Natural killer cell (primary cell): ENCODE measurements around the gene AHNAK2. TPM values are rescaled to one million over a fixed set of nuclear protein-coding genes. Genes with fewer than 3 reads are reported as not detected.

ENCODE experiments used
- ATAC-seq, 3 donors: fragments of 150-1000 bp in 2 of 3; fragments of 200-7000 bp in 1 of 3; cut with Tn5 transposase; 1 replicate in 1 of 3; 2 replicates in 2 of 3; pipeline ENCODE4 v1.10.0; 2021; ENCODE audit warnings: mild to moderate bottlenecking in 2 of 3, moderate library complexity in 2 of 3
- DNase-seq, 2 donors: peaks; one replicate each; pipeline versions ENCODE4 v3.0.0 to v3.0.0-alpha.2; 2013 to 2021; ENCODE audit warnings: mixed read lengths in 1 of 2
- H3K27ac ChIP-seq: one replicate; pipeline ENCODE4 v1.5.1; 2013; ENCODE audit warnings: mild to moderate bottlenecking, low read length
- H3K27me3 ChIP-seq: one replicate; pipeline ENCODE4 v1.6.1; 2013; ENCODE audit warnings: low read length; ENCODE audit not compliant: control insufficient read depth, insufficient read depth
- H3K36me3 ChIP-seq: one replicate; pipeline ENCODE4 v1.6.1; 2013; ENCODE audit warnings: low read length; ENCODE audit not compliant: control insufficient read depth, insufficient read depth
- H3K4me1 ChIP-seq: one replicate; pipeline ENCODE4 v1.6.1; 2013; ENCODE audit warnings: low read length; ENCODE audit not compliant: control insufficient read depth, insufficient read depth
- H3K4me3 ChIP-seq: one replicate; pipeline ENCODE4 v1.5.1; 2013; ENCODE audit warnings: low read length
- H3K9me3 ChIP-seq: one replicate; pipeline ENCODE4 v1.6.1; 2013; ENCODE audit warnings: low read length; ENCODE audit not compliant: control insufficient read depth, insufficient read depth
- H3K27ac Mint-ChIP-seq, 2 donors: one replicate each; pipeline ENCODE4 v1.8.0; 2022; ENCODE audit warnings: mild to moderate bottlenecking in 2 of 2, mixed read lengths in 2 of 2, moderate library complexity in 1 of 2
- H3K27me3 Mint-ChIP-seq, 2 donors: one replicate each; pipeline ENCODE4 v1.8.0; 2022; ENCODE audit warnings: low read depth in 2 of 2, mixed read lengths in 2 of 2
- H3K36me3 Mint-ChIP-seq: one replicate; pipeline ENCODE4 v1.8.0; 2022; ENCODE audit warnings: mixed read lengths
- H3K4me1 Mint-ChIP-seq, 2 donors: one replicate each; pipeline ENCODE4 v1.8.0; 2022; ENCODE audit warnings: mixed read lengths in 2 of 2
- H3K4me3 Mint-ChIP-seq: one replicate; pipeline ENCODE4 v1.8.0; 2022; ENCODE audit warnings: mild to moderate bottlenecking, moderate library complexity, mixed read lengths
- H3K9me3 Mint-ChIP-seq, 2 donors: one replicate each; pipeline ENCODE4 v1.8.0; 2022; ENCODE audit warnings: mixed read lengths in 2 of 2
- WGBS: methylation state at CpG from one replicate; pipeline ENCODE4 v1.1.7; 2013; ENCODE audit warnings: missing lambda C conversion rate; ENCODE audit not compliant: insufficient coverage; 5-methylcytosine and 5-hydroxymethylcytosine counted together
- intact Hi-C: fragments of 100-400 bp; cut with micrococcal nuclease; formaldehyde crosslinking; loops from one replicate; pipeline ENCODE4 v1.14.2; 2022
- total RNA-seq, 4 donors: library from RNA; stranded (reverse); fragments of 120-200 nt in 1 of 4; gene quantifications; one replicate each; pipeline versions ENCODE4 v1.2.3 to v1.2.4, GENCODE V29; 2013 to 2022
- TF ChIP-seq, protein P1 (sequence below): fragments of 200-600 bp; IDR thresholded peaks from one replicate; pipeline ENCODE4 v1.8.0; 2022; ENCODE audit warnings: antibody characterized with exemption

The AHNAK2 gene
- total RNA-seq, 3 donors from 2014 or later (not counting 1 experiment from before 2014, with no cell fraction given) = 0.05 TPM; not detected in 2

DNA sequence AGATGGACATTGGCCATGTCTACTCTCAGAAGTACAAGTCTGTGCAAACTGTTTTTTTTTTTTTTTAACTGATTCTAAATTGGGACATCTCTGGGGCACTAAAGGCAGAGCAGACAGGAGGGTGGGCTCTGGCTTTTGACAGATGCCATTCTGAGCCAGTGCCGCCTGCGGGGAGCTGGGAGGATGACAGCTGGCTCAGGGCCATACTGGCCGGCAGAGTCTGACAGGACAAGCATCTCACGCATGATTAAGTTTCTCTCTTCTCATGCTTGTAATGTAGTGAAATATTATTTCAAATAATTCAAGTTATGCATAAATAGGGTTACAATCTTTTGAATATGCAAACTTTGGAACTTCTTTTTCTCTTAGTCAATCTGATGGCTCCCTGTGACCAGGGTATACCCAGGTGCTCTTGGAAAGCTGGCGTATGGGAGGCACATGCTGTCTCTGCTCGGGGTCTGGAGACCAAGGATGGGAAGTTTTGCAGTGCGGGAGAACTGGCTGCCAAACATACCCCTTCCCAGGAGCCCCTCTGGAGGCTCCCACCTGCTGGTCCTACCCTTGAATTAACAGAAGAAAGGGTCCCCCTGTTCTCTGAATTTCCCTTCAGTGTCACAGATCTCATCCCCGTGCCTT, 35.1 kb upstream of the AHNAK2 start:
- Histone ChIP-seq H3K36me3 (peaks cover 19% of the 10 kb centered on the region), H3K27ac (no peak overlapping the region), H3K4me3 (no peak overlapping the region), H3K4me1 (peaks cover 21% of the 10 kb centered on the region), H3K27me3 (no peaks in the 10 kb centered on the region), H3K9me3 (no peaks in the 10 kb centered on the region)
- H3K4me1 Mint-ChIP-seq = peaks cover 25 to 49% of the 10 kb centered on the region in 2 donors
- WGBS = 72% methylated on average over 7 of the region's 8 CpGs
- DNase-seq (no peak), ATAC-seq (no peak)
- no peaks in the 10 kb centered on the region for H3K9me3 Mint-ChIP-seq
- TF ChIP-seq, protein P1, sequence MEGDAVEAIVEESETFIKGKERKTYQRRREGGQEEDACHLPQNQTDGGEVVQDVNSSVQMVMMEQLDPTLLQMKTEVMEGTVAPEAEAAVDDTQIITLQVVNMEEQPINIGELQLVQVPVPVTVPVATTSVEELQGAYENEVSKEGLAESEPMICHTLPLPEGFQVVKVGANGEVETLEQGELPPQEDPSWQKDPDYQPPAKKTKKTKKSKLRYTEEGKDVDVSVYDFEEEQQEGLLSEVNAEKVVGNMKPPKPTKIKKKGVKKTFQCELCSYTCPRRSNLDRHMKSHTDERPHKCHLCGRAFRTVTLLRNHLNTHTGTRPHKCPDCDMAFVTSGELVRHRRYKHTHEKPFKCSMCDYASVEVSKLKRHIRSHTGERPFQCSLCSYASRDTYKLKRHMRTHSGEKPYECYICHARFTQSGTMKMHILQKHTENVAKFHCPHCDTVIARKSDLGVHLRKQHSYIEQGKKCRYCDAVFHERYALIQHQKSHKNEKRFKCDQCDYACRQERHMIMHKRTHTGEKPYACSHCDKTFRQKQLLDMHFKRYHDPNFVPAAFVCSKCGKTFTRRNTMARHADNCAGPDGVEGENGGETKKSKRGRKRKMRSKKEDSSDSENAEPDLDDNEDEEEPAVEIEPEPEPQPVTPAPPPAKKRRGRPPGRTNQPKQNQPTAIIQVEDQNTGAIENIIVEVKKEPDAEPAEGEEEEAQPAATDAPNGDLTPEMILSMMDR = no peak
- H3K27me3 Mint-ChIP-seq = no peaks in the 10 kb centered on the region
- intact Hi-C loops = no loop called here
- H3K4me3 Mint-ChIP-seq = no peak overlapping the region
- H3K36me3 Mint-ChIP-seq = no peaks in the 10 kb centered on the region
- H3K27ac Mint-ChIP-seq = peak overlapping the region in 1 of 2 donors; percentile 90

DNA sequence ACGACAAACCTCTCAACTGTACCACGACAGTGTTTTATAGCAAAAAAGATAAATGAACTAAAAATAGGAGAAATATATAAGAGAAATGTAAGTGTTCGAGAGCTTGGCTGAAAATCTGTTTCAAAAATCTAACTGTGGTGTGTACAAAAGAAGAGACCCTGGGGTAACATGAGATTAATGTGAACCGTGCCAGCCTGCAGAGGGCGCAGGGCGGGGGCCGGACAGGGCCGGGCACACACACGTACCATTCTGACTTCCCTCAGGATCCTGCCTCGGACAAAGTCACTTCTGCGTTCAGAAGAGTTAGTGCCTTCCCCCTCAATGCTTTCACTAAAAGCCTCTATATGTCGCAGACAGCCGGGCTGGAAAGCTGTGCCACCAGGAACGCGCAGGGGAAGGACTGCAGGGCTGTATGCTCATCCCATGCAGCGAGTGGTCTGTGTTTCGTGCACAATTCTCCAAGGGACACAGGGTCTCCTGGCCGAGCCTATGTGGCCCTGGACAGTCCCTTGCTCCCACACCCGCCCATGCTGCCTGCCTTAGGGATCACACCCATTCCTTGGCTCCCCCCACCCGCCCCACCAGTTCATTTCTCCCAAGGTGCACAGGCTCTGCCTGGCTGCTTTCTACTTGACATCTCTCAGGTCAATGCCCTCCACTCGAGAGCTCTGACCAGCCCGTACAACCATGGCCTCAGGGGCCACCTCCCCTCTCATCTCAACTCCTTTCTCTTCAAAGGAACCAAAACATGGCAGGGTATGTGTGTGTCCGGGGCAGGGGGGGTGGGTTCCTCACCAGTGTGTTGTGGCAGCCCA, 34.2 kb upstream of the AHNAK2 start:
- Mint-ChIP-seq H3K4me3 (no peak overlapping the region), H3K9me3 (no peaks in the 10 kb centered on the region), H3K27ac (no peak overlapping the region), H3K27me3 (no peaks in the 10 kb centered on the region), H3K4me1 (peaks cover 25 to 49% of the 10 kb centered on the region in 2 donors), H3K36me3 (no peaks in the 10 kb centered on the region)
- H3K4me1 ChIP-seq = peaks cover 21% of the 10 kb centered on the region
- H3K27ac ChIP-seq = no peak overlapping the region
- DNase-seq (no peak), ATAC-seq (peak in 1 of 3 donors; percentile 39)
- WGBS = 85% methylated on average over 23 of the region's 23 CpGs
- intact Hi-C loops = no loop called here
- peaks cover 24% of the 10 kb centered on the region for H3K36me3 ChIP-seq
- no peaks in the 10 kb centered on the region for H3K27me3 ChIP-seq
- H3K9me3 ChIP-seq = no peaks in the 10 kb centered on the region
- TF ChIP-seq, protein P1 = no peak
- no peak overlapping the region for H3K4me3 ChIP-seq

DNA sequence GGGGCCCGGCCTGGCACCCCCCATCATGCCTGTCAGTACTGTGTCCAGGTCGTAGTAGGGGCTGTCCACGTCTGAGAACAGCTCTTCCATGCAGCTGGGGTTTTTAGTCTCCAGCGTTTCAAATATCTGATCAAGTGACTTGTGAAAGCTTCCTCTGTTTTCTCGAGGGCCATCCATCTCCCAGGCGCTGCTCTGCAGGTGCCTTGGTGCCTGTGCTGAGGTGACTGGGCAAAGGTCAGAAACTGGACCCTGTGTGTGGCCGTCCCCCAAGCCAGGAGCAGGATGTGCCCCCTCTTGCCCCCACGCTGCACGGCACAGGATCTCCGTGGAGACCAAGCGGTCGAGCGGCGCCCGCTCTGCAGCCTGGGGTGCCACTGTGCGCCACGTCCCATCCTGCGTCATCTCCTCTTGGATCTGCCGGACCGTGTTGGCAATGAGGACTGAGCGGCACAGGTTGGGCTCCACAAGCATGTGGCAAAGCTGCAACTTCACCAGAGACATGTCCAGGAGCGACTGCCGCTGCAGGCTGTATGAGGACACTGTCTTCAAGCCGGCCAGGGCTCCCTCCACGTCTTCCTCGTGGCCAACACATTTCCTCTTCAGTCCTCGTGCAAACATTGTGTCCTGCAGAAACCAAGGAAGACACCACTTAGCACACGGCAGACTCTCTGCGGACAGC, 33.3 kb upstream of the AHNAK2 start:
- Histone ChIP-seq H3K27me3 (no peaks in the 10 kb centered on the region), H3K4me1 (peaks cover 21% of the 10 kb centered on the region), H3K27ac (no peak overlapping the region), H3K36me3 (peaks cover 26% of the 10 kb centered on the region), H3K9me3 (no peaks in the 10 kb centered on the region), H3K4me3 (no peak overlapping the region)
- TF ChIP-seq, protein P1 = no peak
- DNase-seq = no peak
- WGBS = 91% methylated on average over 29 of the region's 29 CpGs
- H3K36me3 Mint-ChIP-seq = no peaks in the 10 kb centered on the region
- no peak overlapping the region for H3K27ac Mint-ChIP-seq
- no peak for ATAC-seq
- H3K27me3 Mint-ChIP-seq = no peaks in the 10 kb centered on the region
- no peak overlapping the region for H3K4me3 Mint-ChIP-seq
- no peaks in the 10 kb centered on the region for H3K9me3 Mint-ChIP-seq
- intact Hi-C loops = no loop called here
- H3K4me1 Mint-ChIP-seq = peaks cover 21 to 42% of the 10 kb centered on the region in 2 donors
